HEK293 (cell line): Measurements from ENCODE around the gene DUSP16.

Experiments used
- CTCF ChIA-PET: fragments of 350-600 bp; formaldehyde crosslinking; extraction: SDS; loops from one replicate; lab custom pipeline; 2021; ENCODE audit warnings: antibody characterized with exemption; lab: Yijun Ruan, JAX
- POLR2A ChIA-PET: fragments of 300-600 bp; formaldehyde crosslinking; extraction: SDS; loops from one replicate; lab custom pipeline; 2020; ENCODE audit warnings: antibody characterized with exemption, inconsistent platforms; lab: Yijun Ruan, JAX
- H3K27ac ChIP-seq: fragments of 200-500 bp; sonication (Bioruptor generic); 2 replicates; pipeline ENCODE4 v1.5.1; 2014; ENCODE audit warnings: low read depth, low read length, control low read depth, inconsistent platforms; ENCODE audit errors: extremely low read depth
- H3K36me3 ChIP-seq, 2 experiments: fragments of 200-500 bp in 1 of 2; sonication (Bioruptor generic) in 1 of 2; 1 replicate in 1 of 2; 2 replicates in 1 of 2; pipeline ENCODE4 v1.5.1; 2014 to 2017; ENCODE audit warnings: inconsistent platforms in 2 of 2, low read length in 2 of 2; ENCODE audit not compliant: control insufficient read depth in 2 of 2, insufficient read depth in 1 of 2
- H3K4me1 ChIP-seq: fragments of 200-500 bp; sonication (Bioruptor generic); 2 replicates; pipeline ENCODE4 v1.5.1; 2014; ENCODE audit warnings: mild to moderate bottlenecking, low read length, inconsistent platforms; ENCODE audit not compliant: control insufficient read depth, insufficient read depth
- H3K4me3 ChIP-seq: 2 replicates; pipeline ENCODE4 v1.5.1; 2011; ENCODE audit warnings: low read depth, mild to moderate bottlenecking, control low read depth, low read length, moderate library complexity
- H3K9me3 ChIP-seq: fragments of 200-500 bp; sonication (Bioruptor generic); 2 replicates; pipeline ENCODE4 v1.5.1; 2014; ENCODE audit warnings: low read depth, low read length, inconsistent platforms; ENCODE audit not compliant: control insufficient read depth, insufficient read depth
- HOXA7 ChIP-seq: sonication (generic); formaldehyde crosslinking; IDR thresholded peaks from 2 replicates; pipeline ENCODE4 v1.8.1; 2022; ENCODE audit warnings: missing genetic modification reagents, borderline replicate concordance
- KLF7 ChIP-seq: fragments of 450-650 bp; formaldehyde crosslinking; IDR thresholded peaks from 2 replicates; pipeline ENCODE4 v1.5.1; 2016; ENCODE audit warnings: missing biosample characterization, missing genetic modification characterization, borderline replicate concordance
- MEIS1 ChIP-seq: sonication (generic); formaldehyde crosslinking; IDR thresholded peaks from 2 replicates; pipeline ENCODE4 v1.8.1; 2022; ENCODE audit warnings: missing genetic modification reagents, mild to moderate bottlenecking, borderline replicate concordance
- OSR2 ChIP-seq: fragments of 450-650 bp; formaldehyde crosslinking; IDR thresholded peaks from 2 replicates; pipeline ENCODE4 v1.5.1; 2016; ENCODE audit warnings: missing biosample characterization, missing genetic modification characterization
- REPIN1 ChIP-seq: fragments of 450-650 bp; formaldehyde crosslinking; IDR thresholded peaks from 2 replicates; pipeline ENCODE4 v1.5.1; 2017; ENCODE audit warnings: missing biosample characterization, missing genetic modification characterization, low read depth
- SP2 ChIP-seq: fragments of 450-650 bp; formaldehyde crosslinking; IDR thresholded peaks from 2 replicates; pipeline ENCODE4 v1.5.1; 2016; ENCODE audit warnings: missing biosample characterization, missing genetic modification characterization
- SP3 ChIP-seq: fragments of 450-650 bp; formaldehyde crosslinking; IDR thresholded peaks from 2 replicates; pipeline ENCODE4 v1.5.1; 2016; ENCODE audit warnings: missing biosample characterization, missing genetic modification characterization
- TRIM28 ChIP-seq: IDR thresholded peaks from 2 replicates; pipeline ENCODE4 v1.6.1; 2011; ENCODE audit warnings: low read length, control low read depth, borderline replicate concordance
- ZFP3 ChIP-seq: fragments of 450-650 bp; formaldehyde crosslinking; IDR thresholded peaks from 2 replicates; pipeline ENCODE4 v1.5.1; 2016; ENCODE audit warnings: low read depth, missing biosample characterization, missing genetic modification characterization
- ZNF10 ChIP-seq: fragments of 450-650 bp; formaldehyde crosslinking; IDR thresholded peaks from 2 replicates; pipeline ENCODE4 v1.5.1; 2017; ENCODE audit warnings: missing biosample characterization, missing genetic modification characterization
- ZNF132 ChIP-seq: fragments of 450-650 bp; formaldehyde crosslinking; IDR thresholded peaks from 2 replicates; pipeline ENCODE4 v1.5.1; 2017; ENCODE audit warnings: missing biosample characterization, missing genetic modification characterization, borderline replicate concordance
- ZNF302 ChIP-seq: fragments of 450-650 bp; formaldehyde crosslinking; IDR thresholded peaks from 2 replicates; pipeline ENCODE4 v1.5.1; 2016; ENCODE audit warnings: missing biosample characterization, missing genetic modification characterization, low read depth
- ZNF311 ChIP-seq: fragments of 450-650 bp; formaldehyde crosslinking; IDR thresholded peaks from 2 replicates; pipeline ENCODE4 v1.5.1; 2017; ENCODE audit warnings: missing biosample characterization, missing genetic modification characterization, borderline replicate concordance
- ZNF48 ChIP-seq: fragments of 450-650 bp; formaldehyde crosslinking; IDR thresholded peaks from 2 replicates; pipeline ENCODE4 v1.5.1; 2016; ENCODE audit warnings: missing biosample characterization, missing genetic modification characterization
- ZNF521 ChIP-seq: fragments of 450-650 bp; formaldehyde crosslinking; IDR thresholded peaks from 2 replicates; pipeline ENCODE4 v1.5.1; 2017; ENCODE audit warnings: missing biosample characterization, mild to moderate bottlenecking, missing genetic modification characterization
- ZNF623 ChIP-seq: fragments of 450-650 bp; formaldehyde crosslinking; IDR thresholded peaks from 2 replicates; pipeline ENCODE4 v1.5.1; 2016; ENCODE audit warnings: missing biosample characterization, missing genetic modification characterization
- ZNF670 ChIP-seq: fragments of 450-650 bp; formaldehyde crosslinking; IDR thresholded peaks from 2 replicates; pipeline ENCODE4 v1.5.1; 2016; ENCODE audit warnings: missing biosample characterization, missing genetic modification characterization, low read depth
- ZXDB ChIP-seq: fragments of 450-650 bp; formaldehyde crosslinking; IDR thresholded peaks from 2 replicates; pipeline ENCODE4 v1.5.1; 2016; ENCODE audit warnings: missing biosample characterization, missing genetic modification characterization
- TF ChIP-seq, protein P1 (sequence below): fragments of 450-650 bp; formaldehyde crosslinking; IDR thresholded peaks from 2 replicates; pipeline ENCODE4 v1.5.1; 2017; ENCODE audit warnings: missing biosample characterization, mild to moderate bottlenecking, missing genetic modification characterization, moderate library complexity
- TF ChIP-seq, protein P2 (sequence below): fragments of 450-650 bp; formaldehyde crosslinking; IDR thresholded peaks from 2 replicates; pipeline ENCODE4; 2016; ENCODE audit warnings: missing biosample characterization, missing genetic modification characterization
- TF ChIP-seq, protein P3 (sequence below): fragments of 450-650 bp; formaldehyde crosslinking; IDR thresholded peaks from 2 replicates; pipeline ENCODE4 v1.5.1; 2016; ENCODE audit warnings: missing biosample characterization, missing genetic modification characterization
- TF ChIP-seq, protein P4 (sequence below): fragments of 450-650 bp; formaldehyde crosslinking; IDR thresholded peaks from 2 replicates; pipeline ENCODE4 v1.5.1; 2016; ENCODE audit warnings: missing biosample characterization, missing genetic modification characterization
- TF ChIP-seq, protein P5 (sequence below): fragments of 450-650 bp; formaldehyde crosslinking; IDR thresholded peaks from 2 replicates; pipeline ENCODE4 v1.5.1; 2016; ENCODE audit warnings: missing biosample characterization, missing genetic modification characterization
- TF ChIP-seq, protein P6 (sequence below): fragments of 450-650 bp; formaldehyde crosslinking; IDR thresholded peaks from 2 replicates; pipeline ENCODE4 v1.5.1; 2016; ENCODE audit warnings: missing biosample characterization, missing genetic modification characterization

DUSP16 gene

DNA sequence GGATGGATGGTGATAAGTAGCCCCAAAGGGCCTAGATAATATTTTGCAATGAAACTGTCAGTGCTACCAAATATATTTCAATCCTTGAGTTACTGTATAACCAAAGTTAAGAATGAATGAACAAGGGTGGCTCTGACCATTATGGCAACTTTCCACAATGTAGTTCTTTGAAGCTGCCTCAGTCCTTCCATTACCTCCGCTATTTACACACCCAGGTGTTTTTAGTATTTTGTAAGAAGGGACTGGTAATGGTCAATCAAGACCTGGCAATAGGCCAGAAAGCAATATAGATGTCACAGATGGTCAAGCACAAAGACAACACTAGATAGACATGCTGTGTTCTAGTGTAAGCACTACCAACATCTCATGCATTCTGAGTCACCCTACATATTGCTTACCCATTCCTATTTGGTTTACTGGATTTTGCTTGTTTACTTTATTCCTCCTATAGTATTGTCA is 16.3 kb downstream of the DUSP16 start (continued):
- TF ChIP-seq, protein P1, sequence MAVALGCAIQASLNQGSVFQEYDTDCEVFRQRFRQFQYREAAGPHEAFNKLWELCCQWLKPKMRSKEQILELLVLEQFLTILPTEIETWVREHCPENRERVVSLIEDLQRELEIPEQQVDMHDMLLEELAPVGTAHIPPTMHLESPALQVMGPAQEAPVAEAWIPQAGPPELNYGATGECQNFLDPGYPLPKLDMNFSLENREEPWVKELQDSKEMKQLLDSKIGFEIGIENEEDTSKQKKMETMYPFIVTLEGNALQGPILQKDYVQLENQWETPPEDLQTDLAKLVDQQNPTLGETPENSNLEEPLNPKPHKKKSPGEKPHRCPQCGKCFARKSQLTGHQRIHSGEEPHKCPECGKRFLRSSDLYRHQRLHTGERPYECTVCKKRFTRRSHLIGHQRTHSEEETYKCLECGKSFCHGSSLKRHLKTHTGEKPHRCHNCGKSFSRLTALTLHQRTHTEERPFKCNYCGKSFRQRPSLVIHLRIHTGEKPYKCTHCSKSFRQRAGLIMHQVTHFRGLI (tag by site-specific recombination), result no peak
- TF ChIP-seq TRIM28, result no peak
- no peak for TF ChIP-seq HOXA7
- TF ChIP-seq, protein P2, sequence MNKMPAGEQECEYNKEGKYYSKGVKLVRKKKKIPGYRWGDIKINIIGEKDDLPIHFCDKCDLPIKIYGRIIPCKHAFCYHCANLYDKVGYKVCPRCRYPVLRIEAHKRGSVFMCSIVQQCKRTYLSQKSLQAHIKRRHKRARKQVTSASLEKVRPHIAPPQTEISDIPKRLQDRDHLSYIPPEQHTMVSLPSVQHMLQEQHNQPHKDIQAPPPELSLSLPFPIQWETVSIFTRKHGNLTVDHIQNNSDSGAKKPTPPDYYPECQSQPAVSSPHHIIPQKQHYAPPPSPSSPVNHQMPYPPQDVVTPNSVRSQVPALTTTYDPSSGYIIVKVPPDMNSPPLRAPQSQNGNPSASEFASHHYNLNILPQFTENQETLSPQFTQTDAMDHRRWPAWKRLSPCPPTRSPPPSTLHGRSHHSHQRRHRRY, result no peak
- TF ChIP-seq, protein P3, sequence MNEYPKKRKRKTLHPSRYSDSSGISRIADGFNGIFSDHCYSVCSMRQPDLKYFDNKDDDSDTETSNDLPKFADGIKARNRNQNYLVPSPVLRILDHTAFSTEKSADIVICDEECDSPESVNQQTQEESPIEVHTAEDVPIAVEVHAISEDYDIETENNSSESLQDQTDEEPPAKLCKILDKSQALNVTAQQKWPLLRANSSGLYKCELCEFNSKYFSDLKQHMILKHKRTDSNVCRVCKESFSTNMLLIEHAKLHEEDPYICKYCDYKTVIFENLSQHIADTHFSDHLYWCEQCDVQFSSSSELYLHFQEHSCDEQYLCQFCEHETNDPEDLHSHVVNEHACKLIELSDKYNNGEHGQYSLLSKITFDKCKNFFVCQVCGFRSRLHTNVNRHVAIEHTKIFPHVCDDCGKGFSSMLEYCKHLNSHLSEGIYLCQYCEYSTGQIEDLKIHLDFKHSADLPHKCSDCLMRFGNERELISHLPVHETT (tag by site-specific recombination), result no peak
- TF ChIP-seq ZFP3 (tag by site-specific recombination), result no peak
- no peak for TF ChIP-seq ZXDB
- TF ChIP-seq, protein P4, sequence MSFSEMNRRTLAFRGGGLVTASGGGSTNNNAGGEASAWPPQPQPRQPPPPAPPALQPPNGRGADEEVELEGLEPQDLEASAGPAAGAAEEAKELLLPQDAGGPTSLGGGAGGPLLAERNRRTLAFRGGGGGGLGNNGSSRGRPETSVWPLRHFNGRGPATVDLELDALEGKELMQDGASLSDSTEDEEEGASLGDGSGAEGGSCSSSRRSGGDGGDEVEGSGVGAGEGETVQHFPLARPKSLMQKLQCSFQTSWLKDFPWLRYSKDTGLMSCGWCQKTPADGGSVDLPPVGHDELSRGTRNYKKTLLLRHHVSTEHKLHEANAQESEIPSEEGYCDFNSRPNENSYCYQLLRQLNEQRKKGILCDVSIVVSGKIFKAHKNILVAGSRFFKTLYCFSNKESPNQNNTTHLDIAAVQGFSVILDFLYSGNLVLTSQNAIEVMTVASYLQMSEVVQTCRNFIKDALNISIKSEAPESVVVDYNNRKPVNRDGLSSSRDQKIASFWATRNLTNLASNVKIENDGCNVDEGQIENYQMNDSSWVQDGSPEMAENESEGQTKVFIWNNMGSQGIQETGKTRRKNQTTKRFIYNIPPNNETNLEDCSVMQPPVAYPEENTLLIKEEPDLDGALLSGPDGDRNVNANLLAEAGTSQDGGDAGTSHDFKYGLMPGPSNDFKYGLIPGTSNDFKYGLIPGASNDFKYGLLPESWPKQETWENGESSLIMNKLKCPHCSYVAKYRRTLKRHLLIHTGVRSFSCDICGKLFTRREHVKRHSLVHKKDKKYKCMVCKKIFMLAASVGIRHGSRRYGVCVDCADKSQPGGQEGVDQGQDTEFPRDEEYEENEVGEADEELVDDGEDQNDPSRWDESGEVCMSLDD (tag by site-specific recombination), result no peak
- TF ChIP-seq ZNF132 (tag by site-specific recombination), result no peak
- no peak for TF ChIP-seq ZNF10 (tag by site-specific recombination)
- TF ChIP-seq OSR2, result no peak

DNA sequence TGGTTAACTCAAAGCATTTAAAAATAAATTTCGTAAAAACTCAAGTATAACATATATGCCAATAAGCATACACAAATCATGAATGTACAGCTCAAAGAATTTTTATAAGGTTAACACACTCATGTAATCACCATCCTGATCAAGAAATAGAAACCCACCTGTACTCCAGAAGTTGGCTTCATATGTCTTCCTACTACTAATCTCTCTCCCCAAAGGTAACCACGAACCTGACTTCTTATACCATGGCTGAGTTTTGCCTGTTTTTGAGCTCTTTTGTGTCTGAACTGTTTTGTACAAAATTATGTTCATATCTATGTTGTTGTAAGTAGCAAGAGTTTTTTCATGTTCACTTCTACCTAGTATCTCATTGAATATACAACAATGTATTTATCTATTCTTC is 18.7 kb downstream of the DUSP16 start:
- H3K9me3 ChIP-seq, result no peaks in the 10 kb centered on the region
- POLR2A ChIA-PET, result no interaction called here
- H3K36me3 ChIP-seq, result peaks cover 0 to 6% of the 10 kb centered on the region in 2 experiments; a peak in 1 of 3 replicates
- peaks cover 3% of the 10 kb centered on the region; the same call in 1 of the 2 replicates for H3K4me1 ChIP-seq
- no peak overlapping the region for H3K4me3 ChIP-seq
- H3K27ac ChIP-seq, result no peak overlapping the region
- no peak for TF ChIP-seq SP2 (tag by site-specific recombination)
- TF ChIP-seq ZNF48 (tag by site-specific recombination), result no peak
- TF ChIP-seq REPIN1 (tag by site-specific recombination), result no peak
- TF ChIP-seq SP3, result no peak
- TF ChIP-seq ZXDB, result no peak
- TF ChIP-seq ZFP3 (tag by site-specific recombination), result no peak
- TF ChIP-seq ZNF623, result no peak
- no peak for TF ChIP-seq ZNF311 (tag by site-specific recombination)
- TF ChIP-seq, protein P5, sequence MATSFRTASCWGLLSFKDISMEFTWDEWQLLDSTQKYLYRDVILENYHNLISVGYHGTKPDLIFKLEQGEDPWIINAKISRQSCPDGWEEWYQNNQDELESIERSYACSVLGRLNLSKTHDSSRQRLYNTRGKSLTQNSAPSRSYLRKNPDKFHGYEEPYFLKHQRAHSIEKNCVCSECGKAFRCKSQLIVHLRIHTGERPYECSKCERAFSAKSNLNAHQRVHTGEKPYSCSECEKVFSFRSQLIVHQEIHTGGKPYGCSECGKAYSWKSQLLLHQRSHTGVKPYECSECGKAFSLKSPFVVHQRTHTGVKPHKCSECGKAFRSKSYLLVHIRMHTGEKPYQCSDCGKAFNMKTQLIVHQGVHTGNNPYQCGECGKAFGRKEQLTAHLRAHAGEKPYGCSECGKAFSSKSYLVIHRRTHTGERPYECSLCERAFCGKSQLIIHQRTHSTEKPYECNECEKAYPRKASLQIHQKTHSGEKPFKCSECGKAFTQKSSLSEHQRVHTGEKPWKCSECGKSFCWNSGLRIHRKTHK (tag by site-specific recombination), result no peak
- TF ChIP-seq ZNF670 (tag by site-specific recombination), result no peak
- no peak for TF ChIP-seq MEIS1
- TF ChIP-seq ZNF302 (tag by site-specific recombination), result no peak
- no peak for TF ChIP-seq KLF7 (tag by site-specific recombination)
- no peak for TF ChIP-seq ZNF521
- TF ChIP-seq, protein P6, sequence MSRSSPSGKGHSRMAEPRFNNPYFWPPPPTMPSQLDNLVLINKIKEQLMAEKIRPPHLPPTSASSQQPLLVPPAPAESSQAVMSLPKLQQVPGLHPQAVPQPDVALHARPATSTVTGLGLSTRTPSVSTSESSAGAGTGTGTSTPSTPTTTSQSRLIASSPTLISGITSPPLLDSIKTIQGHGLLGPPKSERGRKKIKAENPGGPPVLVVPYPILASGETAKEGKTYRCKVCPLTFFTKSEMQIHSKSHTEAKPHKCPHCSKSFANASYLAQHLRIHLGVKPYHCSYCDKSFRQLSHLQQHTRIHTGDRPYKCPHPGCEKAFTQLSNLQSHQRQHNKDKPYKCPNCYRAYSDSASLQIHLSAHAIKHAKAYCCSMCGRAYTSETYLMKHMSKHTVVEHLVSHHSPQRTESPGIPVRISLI, result no peak
- CTCF ChIA-PET, result interaction anchor here (1.1 kb wide), 1 partner anchor 139 kb away, joined by 3 read pairs; no protein-coding TSS in a partner anchor
